Stimulated activated CD4-positive, alpha-beta T cell treated with anti-CD3 and anti-CD28 coated beads, Interleukin-4, amount 100 ng/mL, for 24 hours (primary cell): ENCODE results near the gene PAX2.

Experiments
- DNase-seq: peaks from one replicate; pipeline ENCODE4 v3.0.0-alpha.2; 2020

Gene PAX2

GRCh38 chr10:100799881-100800280, 54.5 kb downstream of the PAX2 start:
- no peak for DNase-seq

GRCh38 chr10:100800931-100801330, 55.5 kb downstream of the PAX2 start:
- no peak for DNase-seq

- no peak for DNase-seq
Observed at GRCh38 chr10:100802196-100802595, 56.8 kb downstream of the PAX2 start.

- no peak for DNase-seq
Observed at GRCh38 chr10:100802607-100803006, 57.2 kb downstream of the PAX2 start.

GRCh38 chr10:100803492-100803891, 58.1 kb downstream of the PAX2 start:
- DNase-seq = no peak

GRCh38 chr10:100803908-100804307, 58.5 kb downstream of the PAX2 start:
- no peak for DNase-seq

- DNase-seq = no peak
Observed at GRCh38 chr10:100805543-100806355, 60.4 kb downstream of the PAX2 start.

- DNase-seq = no peak
Observed at GRCh38 chr10:100806356-100806645, 60.9 kb downstream of the PAX2 start.

GRCh38 chr10:100807241-100807951, 62.0 kb downstream of the PAX2 start:
- DNase-seq = no peak

GRCh38 chr10:100808876-100809275, 63.5 kb downstream of the PAX2 start:
- DNase-seq = no peak

GRCh38 chr10:100810091-100810834, 64.9 kb downstream of the PAX2 start:
- DNase-seq = no peak

- DNase-seq = no peak
Observed at GRCh38 chr10:100810835-100811116, 65.4 kb downstream of the PAX2 start.

GRCh38 chr10:100811261-100811660, 65.9 kb downstream of the PAX2 start:
- no peak for DNase-seq

GRCh38 chr10:100811752-100812750, 66.7 kb downstream of the PAX2 start:
- no peak for DNase-seq

GRCh38 chr10:100812978-100813377, 67.6 kb downstream of the PAX2 start:
- DNase-seq = no peak

- no peak for DNase-seq
Observed at GRCh38 chr10:100814751-100815474, 69.5 kb downstream of the PAX2 start.

- DNase-seq = no peak
Observed at GRCh38 chr10:100816671-100817070, 71.3 kb downstream of the PAX2 start.

- no peak for DNase-seq
Observed at GRCh38 chr10:100817268-100817839, 72.0 kb downstream of the PAX2 start.

- no peak for DNase-seq
Observed at GRCh38 chr10:100819424-100819823, 74.0 kb downstream of the PAX2 start.

- DNase-seq = no peak
Observed at GRCh38 chr10:100823194-100823593, 77.8 kb downstream of the PAX2 start.

- DNase-seq = no peak
Observed at GRCh38 chr10:100824886-100825285, 79.5 kb downstream of the PAX2 start.
